ENCODE measurements around the gene ETV2.
A peak's percentile ranks its signal among the peaks of the same experiment; 100 is the strongest.

The ETV2 gene

GRCh38 chr19:35648017-35648961, 6.7 kb downstream of the ETV2 start, which contains the start of gene COX6B1 (continued):
- peak; percentile 98 for TF ChIP-seq ZBTB11 (tag by site-specific recombination; conservative IDR thresholded peaks at IDR 0.05; ENCODE audit: low read depth)
- no peak for TF ChIP-seq HIC1 (tag by site-specific recombination; IDR thresholded peaks at IDR 0.05)
- TF ChIP-seq, protein P1, sequence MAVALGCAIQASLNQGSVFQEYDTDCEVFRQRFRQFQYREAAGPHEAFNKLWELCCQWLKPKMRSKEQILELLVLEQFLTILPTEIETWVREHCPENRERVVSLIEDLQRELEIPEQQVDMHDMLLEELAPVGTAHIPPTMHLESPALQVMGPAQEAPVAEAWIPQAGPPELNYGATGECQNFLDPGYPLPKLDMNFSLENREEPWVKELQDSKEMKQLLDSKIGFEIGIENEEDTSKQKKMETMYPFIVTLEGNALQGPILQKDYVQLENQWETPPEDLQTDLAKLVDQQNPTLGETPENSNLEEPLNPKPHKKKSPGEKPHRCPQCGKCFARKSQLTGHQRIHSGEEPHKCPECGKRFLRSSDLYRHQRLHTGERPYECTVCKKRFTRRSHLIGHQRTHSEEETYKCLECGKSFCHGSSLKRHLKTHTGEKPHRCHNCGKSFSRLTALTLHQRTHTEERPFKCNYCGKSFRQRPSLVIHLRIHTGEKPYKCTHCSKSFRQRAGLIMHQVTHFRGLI (tag by site-specific recombination; IDR thresholded peaks at IDR 0.05) = no peak
- peak; percentile 90 for TF ChIP-seq ZBTB20 (tag by site-specific recombination; IDR thresholded peaks at IDR 0.05)
- TF ChIP-seq PRDM10 (tag by site-specific recombination; IDR thresholded peaks at IDR 0.05) = peak; percentile 66; the same call in 1 of the 2 replicates
- TF ChIP-seq OVOL3 (tag by site-specific recombination; IDR thresholded peaks at IDR 0.05) = no peak
- no peak for TF ChIP-seq ZNF16 (tag by site-specific recombination; IDR thresholded peaks at IDR 0.05; ENCODE audit: low read depth)
- no peak for TF ChIP-seq ZNF18 (tag by site-specific recombination; IDR thresholded peaks at IDR 0.05)
- no peak for TF ChIP-seq ZFHX2 (tag by site-specific recombination; conservative IDR thresholded peaks at IDR 0.05)
- TF ChIP-seq ZNF76 (tag by site-specific recombination; IDR thresholded peaks at IDR 0.05; ENCODE audit: borderline replicate concordance, low read depth) = peak; percentile 35; the same call in 1 of the 2 replicates
- TF ChIP-seq ZBTB21 (tag by site-specific recombination; IDR thresholded peaks at IDR 0.05) = no peak; the same call in 1 of the 2 replicates
- TF ChIP-seq ZNF48 (tag by site-specific recombination; IDR thresholded peaks at IDR 0.05) = no peak
- peak; percentile 65 for TF ChIP-seq ZSCAN5A (tag by site-specific recombination; IDR thresholded peaks at IDR 0.05)
- no peak for TF ChIP-seq IKZF3 (tag by site-specific recombination; IDR thresholded peaks at IDR 0.05)
- no peak for TF ChIP-seq ZNF404 (tag by site-specific recombination; IDR thresholded peaks at IDR 0.05)
- no peak; the same call in 1 of the 2 replicates for TF ChIP-seq ZNF843 (tag by site-specific recombination; IDR thresholded peaks at IDR 0.05)
- no peak for TF ChIP-seq ZNF707 (tag by site-specific recombination; IDR thresholded peaks at IDR 0.05)
- no peak for TF ChIP-seq ZSCAN16 (tag by site-specific recombination; IDR thresholded peaks at IDR 0.05)
- no peak for TF ChIP-seq BCL11B (tag by site-specific recombination; IDR thresholded peaks at IDR 0.05; ENCODE audit: low read depth)
- TF ChIP-seq, protein P2, sequence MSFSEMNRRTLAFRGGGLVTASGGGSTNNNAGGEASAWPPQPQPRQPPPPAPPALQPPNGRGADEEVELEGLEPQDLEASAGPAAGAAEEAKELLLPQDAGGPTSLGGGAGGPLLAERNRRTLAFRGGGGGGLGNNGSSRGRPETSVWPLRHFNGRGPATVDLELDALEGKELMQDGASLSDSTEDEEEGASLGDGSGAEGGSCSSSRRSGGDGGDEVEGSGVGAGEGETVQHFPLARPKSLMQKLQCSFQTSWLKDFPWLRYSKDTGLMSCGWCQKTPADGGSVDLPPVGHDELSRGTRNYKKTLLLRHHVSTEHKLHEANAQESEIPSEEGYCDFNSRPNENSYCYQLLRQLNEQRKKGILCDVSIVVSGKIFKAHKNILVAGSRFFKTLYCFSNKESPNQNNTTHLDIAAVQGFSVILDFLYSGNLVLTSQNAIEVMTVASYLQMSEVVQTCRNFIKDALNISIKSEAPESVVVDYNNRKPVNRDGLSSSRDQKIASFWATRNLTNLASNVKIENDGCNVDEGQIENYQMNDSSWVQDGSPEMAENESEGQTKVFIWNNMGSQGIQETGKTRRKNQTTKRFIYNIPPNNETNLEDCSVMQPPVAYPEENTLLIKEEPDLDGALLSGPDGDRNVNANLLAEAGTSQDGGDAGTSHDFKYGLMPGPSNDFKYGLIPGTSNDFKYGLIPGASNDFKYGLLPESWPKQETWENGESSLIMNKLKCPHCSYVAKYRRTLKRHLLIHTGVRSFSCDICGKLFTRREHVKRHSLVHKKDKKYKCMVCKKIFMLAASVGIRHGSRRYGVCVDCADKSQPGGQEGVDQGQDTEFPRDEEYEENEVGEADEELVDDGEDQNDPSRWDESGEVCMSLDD (tag by site-specific recombination; IDR thresholded peaks at IDR 0.05) = peak; percentile 55; the same call in 1 of the 2 replicates
- TF ChIP-seq SALL2 (tag by site-specific recombination; IDR thresholded peaks at IDR 0.05; ENCODE audit: borderline replicate concordance) = no peak
